ENCODE data around the gene TRPM5.
A peak's percentile ranks its signal among the peaks of the same experiment; 100 is the strongest.

TRPM5 gene

GRCh38 chr11:2448661-2449547 is 4.6 kb upstream of the TRPM5 start:
- H3K4me3 ChIP-seq: no peak overlapping the region
- peaks cover 0 to 92% of the 10 kb centered on the region in 2 donors for H3K27me3 ChIP-seq
- no peaks in the 10 kb centered on the region for H3K36me3 ChIP-seq
- no peaks in the 10 kb centered on the region for H3K9me3 ChIP-seq
- H3K4me1 ChIP-seq: peaks cover 0 to 21% (median 7%) of the 10 kb centered on the region in 4 donors
- TF ChIP-seq CTCF (IDR thresholded peaks at IDR 0.05): no peak
- H3K27ac ChIP-seq: no peak overlapping the region
- no peak for DNase-seq
- intact Hi-C loops (cut with DNase I; ENCODE audit: low total_unique reads): no loop called here

GRCh38 chr11:2447951-2448650 is 3.8 kb upstream of the TRPM5 start:
- intact Hi-C loops (cut with DNase I; ENCODE audit: low total_unique reads): no loop called here
- peaks cover 0 to 93% of the 10 kb centered on the region in 2 donors for H3K27me3 ChIP-seq
- no peak for DNase-seq
- H3K4me1 ChIP-seq: peaks cover 0 to 22% (median 7%) of the 10 kb centered on the region in 4 donors
- H3K4me3 ChIP-seq: no peak overlapping the region
- H3K9me3 ChIP-seq: no peaks in the 10 kb centered on the region
- no peak overlapping the region for H3K27ac ChIP-seq
- no peaks in the 10 kb centered on the region for H3K36me3 ChIP-seq
- no peak for TF ChIP-seq CTCF (IDR thresholded peaks at IDR 0.05)

- DNase-seq: no peak
- Histone ChIP-seq H3K27ac (no peak overlapping the region), H3K9me3 (no peaks in the 10 kb centered on the region), H3K4me3 (no peak overlapping the region), H3K36me3 (no peaks in the 10 kb centered on the region), H3K4me1 (peaks cover 0 to 22% (median 7%) of the 10 kb centered on the region in 4 donors), H3K27me3 (peaks cover 0 to 94% of the 10 kb centered on the region in 2 donors)
- intact Hi-C loops (cut with DNase I; ENCODE audit: low total_unique reads): no loop called here
- TF ChIP-seq CTCF (IDR thresholded peaks at IDR 0.05): no peak
Measured at GRCh38 chr11:2447253-2447950, 3.1 kb upstream of the TRPM5 start.

GRCh38 chr11:2446590-2447252 is 2.4 kb upstream of the TRPM5 start:
- no peaks in the 10 kb centered on the region for H3K9me3 ChIP-seq
- peaks cover 0 to 22% (median 7%) of the 10 kb centered on the region in 4 donors for H3K4me1 ChIP-seq
- H3K27me3 ChIP-seq: peaks cover 0 to 88% of the 10 kb centered on the region in 2 donors
- no peak for TF ChIP-seq CTCF (IDR thresholded peaks at IDR 0.05)
- H3K36me3 ChIP-seq: no peaks in the 10 kb centered on the region
- H3K27ac ChIP-seq: no peak overlapping the region
- peak in 1 of 2 donors; percentile 48 for DNase-seq
- H3K4me3 ChIP-seq: no peak overlapping the region
- intact Hi-C loops (cut with DNase I; ENCODE audit: low total_unique reads): no loop called here

Data from tibial artery (tissue), 4 donors.